A549 (cell line): ENCODE results near the gene ERO1B. TPM values are rescaled to one million over a fixed set of nuclear protein-coding genes. Genes with fewer than 3 reads are reported as not detected.
"Not testable (repeated sequence)": the region's sequence is repeated elsewhere in the genome, so short reads cannot be mapped to it uniquely, and the experiment has no call there.

ENCODE experiments used
- ATAC-seq, 2 experiments: fragments of 200-7000 bp in 1 of 2; fragments of >200 bp in 1 of 2; cut with Nextera tagmentation in 1 of 2; cut with Tn5 transposase in 1 of 2; 3 replicates each; pipeline versions ENCODE4 v1.8.0 to v1.9.1; 2018 to 2020; ENCODE audit warnings: mild to moderate bottlenecking in 1 of 2, moderate library complexity in 1 of 2
- CTCF ChIA-PET: fragments of 300-600 bp; sonication (Branson Sonifier 250); formaldehyde crosslinking; extraction: SDS; loops from one replicate; lab custom pipeline; 2021; ENCODE audit warnings: antibody characterized with exemption, inconsistent platforms; lab: Yijun Ruan, JAX
- POLR2A ChIA-PET: fragments of 350-600 bp; formaldehyde crosslinking; extraction: SDS; loops from one replicate; lab custom pipeline; 2021; ENCODE audit warnings: antibody characterized with exemption, inconsistent platforms; lab: Yijun Ruan, JAX
- DNase-seq, 2 experiments: peaks; one replicate each; pipeline versions ENCODE4 v3.0.0 to v3.0.0-alpha.2; 2011 to 2016; ENCODE audit warnings: low read depth in 1 of 2, low spot score in 1 of 2
- FAIRE-seq: peaks from 2 replicates; lab custom pipeline; 2011; peaks lifted over from hg19 to GRCh38; lab: Jason Lieb, UNC
- H3K27ac ChIP-seq, 2 experiments: fragments of >200 bp; sonication (Bioruptor Twin); formaldehyde crosslinking; 3 replicates each; pipeline ENCODE4 v1.5.1; 2016 to 2017
- H3K4me1 ChIP-seq: fragments of >200 bp; sonication (Bioruptor Twin); formaldehyde crosslinking; 3 replicates; pipeline ENCODE4 v1.6.1; 2016
- H3K4me2 ChIP-seq: fragments of >200 bp; sonication (Bioruptor Twin); formaldehyde crosslinking; 3 replicates; pipeline ENCODE4 v1.6.1; 2016
- H3K4me3 ChIP-seq: fragments of >200 bp; sonication (Bioruptor Twin); formaldehyde crosslinking; 3 replicates; pipeline ENCODE4 v1.5.1; 2016
- H3K9me3 ChIP-seq: fragments of >200 bp; sonication (Bioruptor Twin); formaldehyde crosslinking; 3 replicates; pipeline ENCODE4 v1.6.1; 2016
- BCL3 ChIP-seq: fragments of >200 bp; sonication (Bioruptor Twin); formaldehyde crosslinking; IDR thresholded peaks from 3 replicates; pipeline ENCODE4 v1.6.1; 2016
- CBX2 ChIP-seq: fragments of 200-600 bp; sonication (generic); IDR thresholded peaks from 2 replicates; pipeline ENCODE4 v1.6.1; 2016; ENCODE audit warnings: low read depth, mild to moderate bottlenecking, borderline replicate concordance
- E2F6 ChIP-seq: IDR thresholded peaks from 2 replicates; pipeline ENCODE4 v1.6.1; 2012; ENCODE audit warnings: low read depth, borderline replicate concordance
- ESRRA ChIP-seq: fragments of 150-350 bp; IDR thresholded peaks from 2 replicates; pipeline ENCODE4 v1.6.1; 2014; ENCODE audit warnings: mild to moderate bottlenecking, low read length, borderline replicate concordance
- FOSL2 ChIP-seq, 2 experiments: fragments of 450-650 bp in 1 of 2; fragments of >200 bp in 1 of 2; sonication (Bioruptor Twin) in 1 of 2; formaldehyde crosslinking; IDR thresholded peaks; 2 replicates each; pipeline versions ENCODE4 v1.5.0 to v1.6.1; 2016 to 2020; ENCODE audit warnings: mild to moderate bottlenecking in 1 of 2, moderate library complexity in 1 of 2
- FOXS1 ChIP-seq: fragments of 250-450 bp; sonication (Bioruptor Pico); IDR thresholded peaks from 2 replicates; pipeline ENCODE4 v1.5.0; 2020; ENCODE audit warnings: mild to moderate bottlenecking, moderate library complexity
- HOXA7 ChIP-seq: fragments of 250-450 bp; sonication (Bioruptor Pico); IDR thresholded peaks from 2 replicates; pipeline ENCODE4 v1.5.0; 2020; ENCODE audit warnings: mild to moderate bottlenecking, moderate library complexity
- JUN ChIP-seq, 2 experiments: fragments of >200 bp; sonication (Bioruptor Twin); formaldehyde crosslinking; IDR thresholded peaks; 2 replicates in 1 of 2; 3 replicates in 1 of 2; pipeline ENCODE4 v1.6.1; 2016 to 2017
- JUNB ChIP-seq: fragments of >200 bp; sonication (Bioruptor Twin); formaldehyde crosslinking; IDR thresholded peaks from 2 replicates; pipeline ENCODE4 v1.6.1; 2016
- KDM5A ChIP-seq: fragments of 200-600 bp; sonication (generic); IDR thresholded peaks from 2 replicates; pipeline ENCODE4 v1.6.1; 2016; ENCODE audit warnings: antibody characterized with exemption, mild to moderate bottlenecking
- NPAS2 ChIP-seq: fragments of 250-450 bp; sonication (Bioruptor Pico); IDR thresholded peaks from 2 replicates; pipeline ENCODE4 v1.8.0; 2022; ENCODE audit warnings: mild to moderate bottlenecking, moderate library complexity, borderline replicate concordance
- NR3C1 ChIP-seq: fragments of >200 bp; sonication (Bioruptor Twin); formaldehyde crosslinking; IDR thresholded peaks from 3 replicates; pipeline ENCODE4 v1.6.1; 2017
- PHF8 ChIP-seq: fragments of 200-600 bp; sonication (generic); IDR thresholded peaks from 2 replicates; pipeline ENCODE4 v1.6.1; 2016; ENCODE audit warnings: low read depth, mild to moderate bottlenecking, antibody characterized with exemption, moderate library complexity, borderline replicate concordance
- POLR2A ChIP-seq: IDR thresholded peaks from 2 replicates; pipeline ENCODE4 v1.6.1; 2012; ENCODE audit warnings: mild to moderate bottlenecking, low read length
- RAD21 ChIP-seq, 2 experiments: fragments of >200 bp in 1 of 2; sonication (Bioruptor Twin) in 1 of 2; formaldehyde crosslinking in 1 of 2; IDR thresholded peaks in 1 of 2; conservative IDR thresholded peaks in 1 of 2; 2 replicates in 1 of 2; 3 replicates in 1 of 2; pipeline ENCODE4 v1.6.1; 2012 to 2018; ENCODE audit warnings: inconsistent platforms in 1 of 2
- SREBF2 ChIP-seq: fragments of 450-650 bp; IDR thresholded peaks from 2 replicates; pipeline ENCODE4 v1.6.1; 2014; ENCODE audit warnings: mild to moderate bottlenecking, moderate library complexity
- USF2 ChIP-seq: fragments of 450-650 bp; IDR thresholded peaks from 2 replicates; pipeline ENCODE4 v1.6.1; 2014; ENCODE audit warnings: antibody characterized with exemption
- ZFP36 ChIP-seq: fragments of 450-650 bp; IDR thresholded peaks from 2 replicates; pipeline ENCODE4 v1.6.1; 2014; ENCODE audit warnings: borderline replicate concordance; ENCODE audit not compliant: partially characterized antibody
- ZSCAN20 ChIP-seq: fragments of 250-450 bp; sonication (Bioruptor Pico); IDR thresholded peaks from 2 replicates; pipeline ENCODE4 v1.8.0; 2022; ENCODE audit warnings: mild to moderate bottlenecking, moderate library complexity
- WGBS: methylation state at CpG from one replicate; pipeline ENCODE4 v1.1.6; 2017; ENCODE audit errors: missing lambda C conversion rate; 5-methylcytosine and 5-hydroxymethylcytosine counted together
- polyA minus RNA-seq: library from RNA; depleted of rRNA, polyadenylated mRNA; stranded (reverse); fragments of >200 nt; gene quantifications from 2 replicates; pipeline ENCODE4 v1.2.3, GENCODE V29; 2011; rRNA and poly(A)+ RNA removed
- polyA plus RNA-seq, 4 experiments: library from polyadenylated mRNA; depleted of rRNA in 3 of 4; stranded (reverse); fragments of >200 nt; fragmentation: RNase III in 1 of 4; extraction: RNeasy Plus Mini Kit Qiagen cat#74134 plus additional on column Dnase treatment in 1 of 4; gene quantifications; 2 replicates in 3 of 4; 3 replicates in 1 of 4; pipeline ENCODE4 v1.2.3, GENCODE V29; 2011 to 2017
- TF ChIP-seq, protein P1 (sequence below): IDR thresholded peaks from 2 replicates; pipeline ENCODE4 v1.6.1; 2012

Gene ERO1B, protein sequence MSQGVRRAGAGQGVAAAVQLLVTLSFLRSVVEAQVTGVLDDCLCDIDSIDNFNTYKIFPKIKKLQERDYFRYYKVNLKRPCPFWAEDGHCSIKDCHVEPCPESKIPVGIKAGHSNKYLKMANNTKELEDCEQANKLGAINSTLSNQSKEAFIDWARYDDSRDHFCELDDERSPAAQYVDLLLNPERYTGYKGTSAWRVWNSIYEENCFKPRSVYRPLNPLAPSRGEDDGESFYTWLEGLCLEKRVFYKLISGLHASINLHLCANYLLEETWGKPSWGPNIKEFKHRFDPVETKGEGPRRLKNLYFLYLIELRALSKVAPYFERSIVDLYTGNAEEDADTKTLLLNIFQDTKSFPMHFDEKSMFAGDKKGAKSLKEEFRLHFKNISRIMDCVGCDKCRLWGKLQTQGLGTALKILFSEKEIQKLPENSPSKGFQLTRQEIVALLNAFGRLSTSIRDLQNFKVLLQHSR
- polyA plus RNA-seq (2011; rRNA removed) (7.7 and 9.8 TPM in 2 replicates), polyA plus RNA-seq (2017; fragmentation: RNase III; extraction: RNeasy Plus Mini Kit Qiagen cat#74134 plus additional on column Dnase treatment) (2.7 to 3.2 TPM (median 3.2 TPM) in 3 replicates), polyA minus RNA-seq (1.5 and 1.7 TPM in 2 replicates)
- polyA plus RNA-seq (2012; cell fraction: cytosol; rRNA removed), result 0.75 and 1.0 TPM in 2 replicates
- polyA plus RNA-seq (2012; cell fraction: nucleus; rRNA removed), result 0.94 and 1.6 TPM in 2 replicates

DNA sequence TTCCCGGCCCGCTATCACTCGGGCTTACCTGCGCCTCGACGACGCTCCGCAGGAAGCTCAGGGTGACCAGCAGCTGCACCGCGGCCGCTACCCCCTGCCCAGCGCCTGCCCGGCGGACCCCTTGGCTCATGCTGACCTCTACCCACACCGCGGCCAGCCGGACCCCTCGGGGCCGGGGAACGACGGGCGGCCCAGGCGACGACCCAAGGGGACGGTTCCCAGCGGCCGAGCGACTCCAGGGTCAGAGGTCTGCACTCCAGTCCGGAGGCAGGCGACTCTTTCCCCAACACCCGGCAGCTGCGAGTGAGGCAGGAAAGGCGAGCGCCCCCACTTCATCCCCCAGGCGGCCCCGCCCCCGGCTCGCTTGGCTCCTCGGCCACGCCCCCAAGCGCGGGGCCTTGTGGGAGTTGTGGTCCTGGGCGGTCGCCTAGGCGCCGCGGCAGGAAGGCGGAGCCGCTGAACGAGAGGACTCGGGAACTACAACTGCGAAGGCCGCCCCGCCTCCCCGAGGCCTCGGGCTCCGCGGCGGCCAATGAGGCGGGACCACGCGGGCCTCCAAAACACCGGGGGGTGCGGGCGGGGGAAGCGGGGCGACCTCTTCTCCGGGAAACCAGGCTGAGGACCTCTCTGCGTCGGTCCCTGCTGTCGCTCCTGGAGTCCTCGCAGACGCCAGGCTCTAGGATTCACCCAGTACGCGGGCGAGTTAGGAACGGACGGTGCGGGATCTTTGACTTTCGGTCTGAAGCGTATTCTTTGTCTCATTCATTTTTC lies at the start of gene ERO1B:
Gene ERO1B, minus strand, starts transcription at position 305 of the 771 bp plus-strand sequence. Its CDS starts 175 bp downstream, at position 130.
- DNase-seq (peak; percentile 80 to 94), FAIRE-seq (no peak), ATAC-seq (peak; percentile 93 to 98)
- ChIA-PET POLR2A (interaction anchor here (0.7 to 1.2 kb wide), 2 partner anchors 24 to 113 kb away, joined by 3 to 4 read pairs; partner anchors contain the start of gene EDARADD), CTCF (interaction anchor here (1.1 kb wide), 1 partner anchor 19 kb away, joined by 5 read pairs; no protein-coding TSS in a partner anchor)
- Histone ChIP-seq H3K4me1 (0 out of 3 replicates have a peak, but pooled peaks cover 4% of the 10 kb centered on the region), H3K4me3 (peak within 1 kb of the TSS; percentile 99), H3K4me2 (peak within 1 kb of the TSS; percentile 96), H3K27ac (peak within 1 kb of the TSS; percentile 77 to 84), H3K9me3 (no peaks in the 10 kb centered on the region)
- WGBS, result 2% methylated on average over 10 of the region's 81 CpGs
- TF ChIP-seq USF2, result no peak
- TF ChIP-seq BCL3, result peak; percentile 71; the same call in 1 of the 3 replicates
- TF ChIP-seq PHF8, result peak; percentile 81
- no peak for TF ChIP-seq ZSCAN20 (CRISPR knock-in tag)
- TF ChIP-seq, protein P1, sequence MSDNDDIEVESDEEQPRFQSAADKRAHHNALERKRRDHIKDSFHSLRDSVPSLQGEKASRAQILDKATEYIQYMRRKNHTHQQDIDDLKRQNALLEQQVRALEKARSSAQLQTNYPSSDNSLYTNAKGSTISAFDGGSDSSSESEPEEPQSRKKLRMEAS, result peak; percentile 75
- no peak for TF ChIP-seq JUNB
- TF ChIP-seq POLR2A, result peak; percentile 79
- TF ChIP-seq HOXA7 (CRISPR knock-in tag), result no peak
- TF ChIP-seq KDM5A, result no peak
- TF ChIP-seq FOXS1, result no peak
- peak; percentile 2; the same call in 1 of the 2 replicates for TF ChIP-seq E2F6
- TF ChIP-seq JUN (IDR thresholded peaks at IDR 0.05), result peak in 1 of 2 experiments; percentile 66; a peak in 3 of 5 replicates
- TF ChIP-seq ZFP36, result no peak
- no peak for TF ChIP-seq FOSL2 (IDR thresholded peaks at IDR 0.05)
- no peak for TF ChIP-seq FOSL2 (CRISPR knock-in tag; IDR thresholded peaks at IDR 0.05)
- no peak for TF ChIP-seq CBX2
- TF ChIP-seq SREBF2, result no peak
- TF ChIP-seq NR3C1, result no peak
- TF ChIP-seq RAD21 (conservative IDR thresholded peaks at IDR 0.05 in 1 of 2, IDR thresholded peaks at IDR 0.05 in 1 of 2), result peak in 1 of 2 experiments; percentile 22; a peak in 2 of 5 replicates
- TF ChIP-seq ESRRA, result no peak
- TF ChIP-seq NPAS2, result no peak

DNA sequence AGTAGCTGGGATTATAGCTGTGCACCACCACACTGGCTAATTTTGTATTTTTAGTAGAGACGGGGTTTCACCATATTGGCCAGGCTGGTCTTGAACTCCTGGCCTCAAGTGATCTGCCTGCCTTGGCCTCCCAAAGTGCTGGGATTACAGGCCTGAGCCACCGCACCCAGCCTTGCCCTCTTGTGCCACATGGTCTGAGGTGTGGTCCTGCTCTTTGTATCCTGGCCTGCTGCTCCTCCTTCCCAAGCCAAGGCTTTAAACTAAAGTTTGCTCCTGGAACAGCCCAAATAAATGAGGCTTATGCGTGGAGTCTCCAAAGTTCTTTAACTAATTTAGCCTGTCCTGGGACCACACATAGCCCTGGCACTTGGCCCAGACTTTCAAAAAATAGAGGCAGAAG lies 49.7 kb upstream of the ERO1B start:
- H3K4me2 ChIP-seq, H3K9me3 ChIP-seq, H3K4me1 ChIP-seq, FAIRE-seq, ATAC-seq, H3K27ac ChIP-seq, H3K4me3 ChIP-seq, DNase-seq, POLR2A ChIA-PET: not testable (repeated sequence)
- 90% methylated on average over 3 of the region's 3 CpGs for WGBS
- CTCF ChIA-PET, result interaction anchor here (0.6 kb wide), 1 partner anchor 267 kb away, joined by 4 read pairs; no protein-coding TSS in a partner anchor
